ENCODE results near the gene DCN. TPM values are rescaled to one million over a fixed set of nuclear protein-coding genes. Genes with fewer than 3 reads are reported as not detected.

DCN gene
- polyA plus RNA-seq, 1 of the 3 experiments (the other 2 are of a cell fraction): 5.5 TPM

Small RNA genes within 50 kb of the gene (small RNA-seq; reads per million reads assigned to genes)
- 0 reads per million in 7 experiments for gene AC007115.1

Other genes with a start within 250 kb of the DCN start
- not detected in 2 replicates for gene CCER1, start 227.6 kb downstream of the DCN start, polyA plus RNA-seq (2012; rRNA removed)
- not detected in 2 replicates for gene EPYC, start 177.8 kb downstream of the DCN start, polyA plus RNA-seq (2012; rRNA removed)
- gene KERA, start 124.8 kb downstream of the DCN start, polyA plus RNA-seq (2012; rRNA removed): not detected in 2 replicates
- 30.6 and 50.2 TPM in 2 replicates for gene LUM, start 71.3 kb downstream of the DCN start, polyA plus RNA-seq (2012; rRNA removed)